GM18507 (cell line): Measurements from ENCODE around the gene ZBP1.
A peak's percentile ranks its signal among the peaks of the same experiment; 100 is the strongest.
"Not testable (repeated sequence)": the region's sequence is repeated elsewhere in the genome, so short reads cannot be mapped to it uniquely, and the experiment has no call there.

Source experiments
- DNase-seq: peaks from one replicate; pipeline ENCODE4 v3.0.0; 2011; ENCODE audit warnings: low read depth; ENCODE audit not compliant: insufficient read length; ENCODE audit errors: extremely low spot score
- FAIRE-seq: peaks from 2 replicates; lab custom pipeline; 2011; peaks lifted over from hg19 to GRCh38; lab: Jason Lieb, UNC

ZBP1 gene

DNA sequence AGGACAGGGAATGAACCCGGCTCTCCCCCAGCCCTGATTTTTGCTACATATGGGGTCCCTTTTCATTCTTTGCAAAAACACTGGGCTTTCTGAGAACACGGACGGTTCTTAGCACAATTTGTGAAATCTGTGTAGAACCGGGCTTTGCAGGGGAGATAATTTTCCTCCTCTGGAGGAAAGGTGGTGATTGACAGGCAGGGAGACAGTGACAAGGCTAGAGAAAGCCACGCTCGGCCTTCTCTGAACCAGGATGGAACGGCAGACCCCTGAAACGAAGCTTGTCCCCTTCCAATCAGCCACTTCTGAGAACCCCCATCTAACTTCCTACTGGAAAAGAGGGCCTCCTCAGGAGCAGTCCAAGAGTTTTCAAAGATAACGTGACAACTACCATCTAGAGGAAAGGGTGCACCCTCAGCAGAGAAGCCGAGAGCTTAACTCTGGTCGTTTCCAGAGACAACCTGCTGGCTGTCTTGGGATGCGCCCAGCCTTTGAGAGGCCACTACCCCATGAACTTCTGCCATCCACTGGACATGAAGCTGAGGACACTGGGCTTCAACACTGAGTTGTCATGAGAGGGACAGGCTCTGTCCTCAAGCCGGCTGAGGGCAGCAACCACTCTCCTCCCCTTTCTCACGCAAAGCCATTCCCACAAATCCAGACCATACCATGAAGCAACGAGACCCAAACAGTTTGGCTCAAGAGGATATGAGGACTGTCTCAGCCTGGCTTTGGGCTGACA, 28.8 kb upstream of the ZBP1 start:
- no peak for FAIRE-seq

DNA sequence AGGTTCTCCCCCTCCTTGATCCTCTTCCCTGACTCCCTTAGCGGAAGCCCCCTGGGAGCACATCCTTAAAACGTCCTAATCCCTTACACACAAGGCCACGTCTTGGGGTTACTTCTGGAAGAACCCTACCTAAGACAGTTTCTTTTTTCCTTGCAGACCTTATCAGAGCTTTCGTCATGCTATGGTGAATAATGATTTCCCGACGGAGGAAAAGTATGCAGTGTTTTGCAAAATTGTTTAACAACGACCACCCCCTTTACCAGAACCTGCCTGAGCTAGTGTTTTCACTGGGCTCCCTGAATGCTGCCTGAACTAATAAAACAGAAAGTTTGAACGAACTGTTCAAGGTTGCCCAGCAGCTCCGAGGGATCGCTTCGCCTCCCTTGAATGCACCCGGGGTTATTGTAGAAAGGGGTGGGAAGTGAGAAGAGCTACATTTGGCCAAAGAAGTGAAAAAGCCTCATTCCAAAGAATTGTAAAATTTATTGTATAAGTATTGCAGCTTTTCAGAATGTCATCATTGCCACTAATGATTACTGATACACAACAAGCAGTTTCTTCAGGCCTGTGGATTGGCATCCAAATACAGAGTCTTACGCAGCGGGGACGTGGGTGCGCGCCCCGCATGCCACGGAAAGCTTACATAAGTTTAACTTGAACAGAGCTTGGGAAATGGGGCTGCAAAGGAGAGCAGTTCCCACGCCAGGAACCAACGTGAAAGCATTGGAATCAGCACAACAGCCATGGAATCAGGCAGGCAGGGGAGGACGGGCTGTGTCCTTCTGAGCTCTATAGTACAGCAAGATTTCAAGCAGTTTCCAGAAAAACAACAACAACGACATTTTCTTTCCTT, 27.9 kb upstream of the ZBP1 start:
- DNase-seq (no peak), FAIRE-seq (no peak)

More for the DNA sequence above, 28.8 kb upstream of the ZBP1 start:
- no peak for DNase-seq

DNA sequence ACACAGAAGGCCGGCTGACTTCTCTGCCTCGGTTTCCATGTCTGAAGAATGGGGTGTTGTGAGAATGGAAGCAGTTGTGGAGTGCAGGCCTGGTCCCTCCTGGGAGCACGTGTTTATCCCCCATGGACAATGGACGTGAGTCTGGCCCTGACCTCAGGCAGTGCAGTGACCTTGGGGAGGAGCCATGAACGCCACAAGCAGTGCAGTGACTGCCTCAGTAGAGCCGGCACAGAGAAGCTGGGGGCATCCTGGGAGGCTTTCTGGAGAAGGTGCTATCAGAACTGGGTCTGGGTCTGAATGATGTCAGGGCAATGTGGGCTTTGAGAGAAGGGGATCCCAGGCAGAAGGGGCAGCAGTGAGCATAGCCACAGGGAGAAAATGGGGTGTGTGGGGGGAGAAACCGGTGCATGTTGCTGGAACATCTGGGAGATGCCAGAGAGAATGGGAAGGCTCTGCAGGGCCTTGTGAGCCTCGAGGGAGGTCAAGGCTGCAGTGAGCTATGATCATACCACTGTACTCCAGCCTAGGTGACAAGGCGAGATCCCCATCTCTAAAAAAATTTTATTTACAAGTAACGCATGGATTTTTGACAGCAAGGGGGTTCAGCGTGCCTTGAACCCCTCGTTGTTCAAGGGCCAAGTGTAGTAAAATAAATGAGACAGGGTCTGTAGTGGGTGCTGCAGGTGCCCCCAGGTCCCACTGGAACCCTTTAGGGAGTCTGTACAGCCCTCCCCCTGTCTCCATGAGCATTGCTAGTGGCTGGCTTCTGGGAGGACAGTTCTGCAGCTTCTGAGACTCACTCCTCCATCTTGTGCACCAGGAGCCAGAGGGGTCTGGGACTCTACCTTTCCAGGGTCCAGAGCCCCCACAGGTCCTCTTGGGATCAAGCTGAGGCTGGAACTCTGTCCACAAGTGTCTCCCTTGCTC, 27.0 kb upstream of the ZBP1 start:
- no peak for FAIRE-seq

DNA sequence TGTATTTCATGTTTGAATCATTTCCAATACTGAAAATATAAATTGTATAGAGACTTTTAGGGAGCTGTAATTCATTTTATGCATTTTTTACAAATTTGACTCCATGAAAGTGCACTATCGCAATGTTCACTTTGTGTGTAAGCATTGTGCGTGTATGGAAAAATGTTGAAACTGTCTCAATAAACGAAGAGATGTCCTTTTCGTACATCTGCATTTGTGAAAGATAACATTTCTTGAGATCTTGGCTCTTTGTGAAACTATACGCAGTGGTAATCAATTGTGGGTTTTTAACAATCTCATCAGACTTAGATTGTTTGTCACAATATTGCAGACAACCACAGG, 18.6 kb upstream of the ZBP1 start:
- FAIRE-seq = no peak
- no peak for DNase-seq

More for the DNA sequence above, 27.0 kb upstream of the ZBP1 start:
- no peak for DNase-seq

DNA sequence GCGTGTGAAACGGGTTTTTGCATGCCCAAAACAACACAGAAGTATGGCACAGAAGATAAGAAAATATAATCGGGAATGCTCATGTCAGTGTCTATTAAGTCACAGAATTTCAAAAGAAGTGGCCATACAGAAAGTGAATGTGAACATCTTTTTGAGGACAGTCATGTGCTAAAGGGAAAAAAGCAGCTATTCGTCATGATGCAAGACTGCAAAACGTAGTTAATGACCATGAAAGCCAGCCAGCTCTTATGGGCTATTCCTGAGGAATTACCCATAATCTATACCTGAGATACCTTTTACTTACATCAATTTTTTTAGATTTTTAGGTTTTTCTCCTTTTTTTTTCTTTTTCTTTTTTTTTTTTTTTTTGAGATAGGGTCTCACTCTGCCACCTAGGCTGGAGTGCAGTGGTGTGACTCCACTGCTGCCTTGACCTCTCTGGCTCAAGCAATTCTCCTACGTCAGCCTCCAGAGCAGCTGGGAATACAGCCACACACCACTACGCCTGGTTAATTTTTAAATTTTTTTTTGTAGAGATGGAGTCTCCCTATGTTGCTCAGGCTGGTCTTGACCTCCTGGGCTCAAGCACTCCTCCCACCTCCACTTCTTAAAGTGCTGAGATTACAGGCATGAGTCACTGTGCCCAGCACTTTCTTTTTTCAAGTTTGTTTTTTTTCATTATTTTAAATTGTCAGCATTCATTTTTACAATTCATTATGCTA, 18.1 kb upstream of the ZBP1 start:
- DNase-seq (no peak), FAIRE-seq (no peak)

DNA sequence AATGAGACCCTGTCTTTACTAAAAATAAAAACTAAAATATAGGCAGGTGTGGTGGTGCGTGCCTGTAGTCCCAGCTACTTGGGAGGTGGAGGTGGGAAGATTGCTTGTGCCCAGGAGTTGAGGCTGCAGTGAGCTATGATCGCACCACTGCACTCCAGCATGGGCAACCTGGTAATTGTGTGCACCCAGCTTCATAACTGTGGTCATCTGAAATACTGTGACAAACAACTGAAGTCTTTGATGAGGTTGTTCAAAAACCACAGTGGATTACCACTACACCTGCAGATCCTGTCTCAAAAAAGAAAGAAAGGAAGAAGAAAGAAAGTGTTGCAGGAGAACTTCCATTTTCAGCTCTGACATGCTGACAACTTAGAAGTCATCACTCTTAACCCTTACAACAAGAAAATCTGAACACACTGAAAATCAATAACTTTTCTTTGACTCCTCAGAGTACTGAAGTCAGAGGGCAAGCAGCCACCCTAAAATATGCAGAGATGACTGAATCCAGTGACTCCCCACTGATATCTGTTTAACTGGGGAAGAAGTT, 13.8 kb upstream of the ZBP1 start:
- DNase-seq (no peak), FAIRE-seq (no peak)

DNA sequence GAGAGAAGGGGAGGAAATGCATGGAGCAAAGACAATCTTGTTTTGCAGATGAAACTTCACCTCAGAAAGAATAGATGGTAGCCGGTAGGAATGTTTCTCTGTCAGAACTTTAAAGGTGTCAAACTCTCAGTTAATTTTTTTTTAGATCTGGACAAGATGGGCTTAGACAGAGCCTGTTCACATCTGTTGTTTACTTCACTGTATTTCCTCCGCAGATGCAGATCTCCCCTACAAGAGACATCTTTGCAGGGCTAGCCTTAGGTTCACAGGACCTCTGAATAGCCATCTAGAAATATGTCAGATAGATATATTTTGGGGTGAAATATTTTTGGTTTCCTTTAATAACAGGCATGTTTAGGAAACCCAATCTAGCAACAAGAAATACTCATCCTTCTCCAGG, 12.1 kb upstream of the ZBP1 start:
- FAIRE-seq (no peak), DNase-seq (no peak)

DNA sequence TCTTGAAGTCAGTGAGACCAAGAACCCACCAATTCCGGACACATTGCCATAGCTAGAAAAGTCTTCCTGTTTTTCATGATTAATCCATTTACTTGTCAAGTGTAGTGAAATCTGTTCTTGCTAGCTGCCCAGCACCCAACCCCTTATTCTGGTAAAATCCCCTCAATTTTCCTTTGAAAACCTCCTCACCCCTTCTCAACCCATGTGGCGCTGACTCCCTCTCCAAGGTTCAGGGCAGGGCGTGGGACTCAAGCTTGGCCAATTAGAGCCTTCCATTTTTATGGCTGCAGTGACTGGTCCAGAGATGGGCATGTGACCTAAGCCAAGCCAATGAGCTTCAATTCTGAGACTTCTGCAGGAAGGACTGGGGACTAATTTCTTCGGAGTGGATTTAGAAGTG, 9.8 kb upstream of the ZBP1 start:
- FAIRE-seq = no peak
- no peak for DNase-seq

DNA sequence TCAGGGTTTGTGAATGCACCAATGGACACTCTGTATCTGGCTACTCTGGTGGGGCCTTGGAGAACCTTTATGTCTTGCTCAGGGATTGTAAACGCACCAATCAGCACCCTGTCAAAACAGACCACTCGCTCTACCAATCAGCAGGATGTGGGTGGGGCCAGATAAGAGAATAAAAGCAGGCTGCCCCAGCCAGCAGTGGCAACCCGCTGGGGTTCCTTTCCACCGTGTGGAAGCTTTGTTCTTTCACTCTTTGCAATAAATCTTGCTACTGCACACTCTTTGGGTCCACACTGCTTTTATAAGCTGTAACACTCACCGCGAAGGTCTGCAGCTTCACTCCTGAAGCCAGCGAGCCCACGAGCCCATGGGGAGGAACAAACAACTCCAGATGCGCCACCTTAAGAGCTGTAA, 9.3 kb upstream of the ZBP1 start:
- not testable (repeated sequence) for DNase-seq, FAIRE-seq

DNA sequence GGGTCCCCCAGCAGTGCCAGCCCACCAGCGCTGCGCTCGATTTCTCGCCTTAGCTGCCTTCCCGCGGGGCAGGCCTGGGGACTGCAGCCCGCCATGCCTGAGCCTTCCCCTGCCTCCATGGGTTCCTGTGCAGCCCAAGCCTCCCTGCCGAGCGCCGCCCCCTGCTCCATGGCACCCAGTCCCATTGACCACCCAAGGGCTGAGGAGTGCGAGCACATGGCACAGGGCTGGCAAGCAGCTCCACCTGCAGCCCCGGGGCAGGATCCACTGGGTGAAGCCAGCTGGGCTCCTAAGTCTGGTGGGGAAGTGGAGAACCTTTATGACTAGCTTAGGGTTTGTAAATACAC, 8.7 kb upstream of the ZBP1 start:
- not testable (repeated sequence) for FAIRE-seq, DNase-seq

DNA sequence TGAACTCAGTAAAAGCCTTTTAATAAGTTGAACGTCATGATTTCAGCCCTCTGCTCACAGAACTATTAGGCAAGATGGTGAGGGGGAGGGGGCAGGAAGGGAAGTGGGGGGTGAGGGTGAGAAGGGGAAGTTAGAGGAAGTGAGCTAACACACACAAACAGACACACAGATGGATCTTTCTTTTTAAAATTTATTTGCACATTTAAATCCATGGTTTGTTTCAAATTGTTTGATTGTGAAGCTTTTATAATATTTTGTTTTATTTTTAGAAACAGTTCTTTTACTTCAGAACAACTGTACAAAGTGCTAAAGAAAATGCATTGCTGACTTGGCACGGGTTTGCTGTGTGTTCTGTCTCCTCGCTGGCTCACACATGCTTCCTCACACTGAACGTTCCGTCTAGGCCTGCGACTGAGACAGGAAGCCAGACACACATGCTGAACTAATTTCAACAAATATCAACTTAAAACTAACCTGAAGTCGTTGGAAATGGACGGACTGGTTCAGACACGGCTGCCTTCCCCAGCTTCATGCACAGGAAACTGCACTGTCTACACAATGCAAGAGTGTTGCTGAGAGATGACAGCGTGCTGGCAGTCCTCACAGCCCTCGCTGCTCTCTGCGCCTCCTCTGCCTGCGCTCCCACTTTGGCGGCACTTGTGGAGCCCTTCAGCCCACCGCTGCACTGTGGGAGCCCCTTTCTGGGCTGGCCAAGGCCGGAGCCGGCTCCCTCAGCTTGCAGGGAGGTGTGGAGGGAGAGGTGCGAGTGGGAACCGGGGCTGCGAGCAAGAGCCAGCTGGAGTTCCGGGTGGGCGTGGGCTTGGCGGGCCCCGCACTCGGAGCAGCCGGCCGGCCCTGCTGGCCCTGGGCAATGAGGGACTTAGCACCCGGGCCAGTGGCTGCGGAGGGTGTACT, 8.1 kb upstream of the ZBP1 start:
- peak; percentile 72 for FAIRE-seq
- no peak for DNase-seq

DNA sequence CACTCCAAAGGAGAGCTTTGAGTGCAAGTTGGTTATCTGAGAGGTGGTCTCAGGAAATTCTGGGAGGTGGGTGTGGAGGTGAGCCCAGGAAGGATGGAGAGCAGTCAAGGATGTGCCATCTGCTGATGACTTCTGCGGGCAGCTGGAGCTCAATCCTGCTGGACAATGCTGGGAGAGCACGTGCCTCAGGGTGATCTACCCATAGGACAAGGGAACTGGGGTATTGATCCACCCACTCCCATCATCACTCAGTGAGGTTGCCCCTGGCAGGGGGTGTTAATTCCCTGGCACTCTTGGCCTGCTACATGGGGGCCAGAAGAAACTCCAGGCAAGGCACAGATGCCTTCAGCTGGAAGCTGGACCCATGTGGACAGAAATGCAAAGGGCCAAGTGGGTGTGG, 7.1 kb upstream of the ZBP1 start:
- DNase-seq = no peak
- FAIRE-seq = no peak

DNA sequence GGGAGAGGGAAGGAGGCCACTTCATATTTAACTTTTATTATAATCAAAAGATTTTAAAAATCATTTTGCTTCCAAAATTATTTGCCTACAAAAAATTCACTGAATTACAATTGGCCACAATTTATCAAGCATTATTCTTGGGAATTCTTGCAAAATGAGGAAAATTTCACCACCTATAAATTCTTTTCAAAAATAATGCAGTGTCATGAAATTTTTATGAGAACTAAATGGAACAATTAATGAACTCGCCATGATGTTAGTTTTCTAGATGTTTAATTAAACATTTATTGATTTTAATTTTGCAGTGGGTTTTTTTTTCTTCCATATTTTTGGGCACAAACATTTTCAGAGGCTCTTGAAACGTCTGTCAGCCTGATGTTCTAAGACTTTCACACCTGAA, 5.8 kb upstream of the ZBP1 start:
- FAIRE-seq (no peak), DNase-seq (no peak)

DNA sequence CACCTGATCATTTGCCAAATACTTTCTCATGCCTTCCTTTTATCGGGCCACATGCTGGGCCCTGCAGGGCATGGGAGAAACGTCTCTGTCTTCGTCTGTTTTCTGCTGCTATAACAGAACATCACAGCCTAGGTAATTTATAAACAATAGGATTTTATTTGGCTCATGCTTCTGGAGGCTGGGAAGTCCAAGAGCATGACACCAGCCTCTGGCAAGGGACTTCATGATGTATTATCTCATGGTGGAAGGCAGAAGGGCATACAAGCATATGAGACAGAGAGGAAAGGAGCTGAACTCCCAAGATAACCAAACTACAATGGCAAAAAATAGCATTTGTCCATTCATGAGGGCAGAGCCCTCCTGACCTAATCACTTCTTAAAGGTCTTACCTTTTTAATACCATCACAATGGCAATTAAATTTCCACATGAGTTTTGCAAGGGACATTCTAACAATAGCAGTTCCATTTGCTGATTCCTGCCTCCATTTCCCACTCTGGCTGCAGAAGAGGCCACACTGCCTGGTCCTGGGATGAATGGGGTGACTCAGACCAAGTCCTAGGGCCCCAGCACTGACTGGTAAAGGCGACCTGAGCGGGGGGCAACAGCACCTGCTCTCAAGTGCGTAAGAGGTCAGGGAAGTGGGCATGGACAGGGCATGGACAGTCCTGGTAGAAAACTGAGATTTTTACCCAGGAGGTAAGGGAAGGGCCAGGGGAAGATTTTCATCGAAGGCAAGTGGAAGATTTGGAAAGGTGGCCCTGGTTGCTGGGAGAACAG, 5.1 kb upstream of the ZBP1 start:
- FAIRE-seq = peak; percentile 9

DNA sequence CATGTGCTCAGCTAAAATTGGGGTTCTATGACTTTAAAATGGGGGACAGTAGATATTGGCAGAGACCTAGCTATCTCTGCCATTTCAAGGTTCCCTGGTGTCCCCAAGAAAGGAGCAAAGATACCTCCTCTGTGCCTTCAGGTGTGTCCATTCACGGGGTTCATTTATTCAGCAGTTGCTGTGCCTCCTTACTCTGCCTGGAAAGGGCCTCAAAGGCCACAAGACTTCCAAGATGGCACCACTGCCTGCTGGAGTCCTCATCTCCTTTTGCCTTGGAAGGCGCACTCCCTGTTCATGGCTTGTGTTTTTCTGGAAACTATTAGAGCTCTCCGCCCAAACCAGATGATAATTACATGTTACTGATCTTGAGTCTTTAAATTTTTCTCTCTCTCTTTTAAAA, 3.9 kb upstream of the ZBP1 start:
- no peak for DNase-seq
- no peak for FAIRE-seq

More for the DNA sequence above, 5.1 kb upstream of the ZBP1 start:
- DNase-seq = no peak

DNA sequence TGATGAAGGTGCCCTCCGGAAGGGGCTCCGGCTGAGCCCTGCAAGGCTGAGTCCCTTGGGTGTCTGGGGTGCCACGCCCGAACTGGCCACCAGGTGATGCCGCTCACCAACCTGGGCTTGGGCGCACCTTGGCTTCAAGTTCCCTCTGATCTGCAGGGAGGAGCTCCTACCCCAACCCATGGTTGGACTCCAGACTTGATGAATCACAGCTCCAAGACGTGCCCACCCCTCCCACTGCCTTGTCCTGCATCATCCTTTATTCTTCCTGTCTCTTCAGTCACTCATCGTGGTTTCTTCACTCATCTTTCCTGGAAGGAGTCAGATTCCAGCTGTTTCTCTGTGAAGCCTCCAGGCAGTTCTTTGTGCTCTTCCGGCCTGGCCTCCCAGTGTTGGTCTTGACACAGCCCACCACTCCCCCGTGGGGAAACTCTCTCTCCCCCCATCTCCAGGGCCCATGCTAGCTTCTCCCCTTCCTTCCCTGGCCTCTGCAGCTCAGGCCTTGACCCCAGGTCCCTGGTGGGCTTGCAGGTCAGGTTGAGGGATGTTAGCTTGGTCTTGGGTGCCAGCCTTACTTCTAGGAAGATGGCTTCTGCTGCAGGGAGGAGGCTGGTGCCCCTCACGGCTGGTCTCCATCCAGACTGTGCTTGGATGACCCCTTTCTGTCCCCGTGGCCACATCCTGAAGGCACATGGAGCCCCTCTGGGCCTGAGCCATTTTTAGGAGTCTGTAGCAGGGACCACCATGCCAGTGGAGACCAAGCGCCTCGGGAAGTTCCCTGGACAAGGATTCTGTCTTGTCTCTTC, 2.6 kb upstream of the ZBP1 start:
- no peak for FAIRE-seq

DNA sequence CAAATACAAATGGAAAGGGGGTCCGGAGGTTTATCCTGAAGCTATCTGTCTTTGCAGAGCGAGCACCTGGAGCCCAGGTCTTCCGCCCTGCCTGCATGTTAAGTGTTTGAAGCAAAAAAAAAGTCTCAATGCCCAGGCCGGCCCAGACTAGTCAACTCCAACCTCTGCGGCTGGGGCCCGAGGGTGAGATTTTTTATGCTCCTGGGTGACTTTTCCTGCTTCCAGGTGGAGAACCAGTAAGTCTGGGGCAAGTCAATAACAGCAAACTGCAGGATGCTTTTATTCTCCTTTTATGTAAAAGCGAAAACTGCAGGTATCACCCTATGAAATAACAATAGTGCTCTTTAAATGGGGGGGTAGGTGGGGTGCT, 2.0 kb upstream of the ZBP1 start:
- no peak for DNase-seq
- FAIRE-seq = no peak

More for the DNA sequence above, 2.6 kb upstream of the ZBP1 start:
- no peak for DNase-seq
